H9 (cell line): Measurements from ENCODE around the gene MEPE. TPM values are rescaled to one million over a fixed set of nuclear protein-coding genes. Genes with fewer than 3 reads are reported as not detected.

ENCODE experiments used
- DNase-seq: peaks from one replicate; pipeline ENCODE4 v3.0.0-alpha.2; 2017
- H2AFZ ChIP-seq: one replicate; pipeline ENCODE4 v1.6.1; 2013; ENCODE audit warnings: mild to moderate bottlenecking, low read length, control low read depth, moderate library complexity
- H2AK5ac ChIP-seq: 2 replicates; pipeline ENCODE4 v1.6.1; 2013; ENCODE audit warnings: low read length, control low read depth, mixed read lengths; ENCODE audit not compliant: insufficient read length
- H2BK120ac ChIP-seq: one replicate; pipeline ENCODE4 v1.6.1; 2013; ENCODE audit warnings: low read depth, mild to moderate bottlenecking, low read length, control low read depth, inconsistent platforms; ENCODE audit not compliant: poor library complexity, severe bottlenecking
- H2BK12ac ChIP-seq: 2 replicates; pipeline ENCODE4 v1.6.1; 2013; ENCODE audit warnings: low read length, control low read depth, mixed read lengths, low read depth; ENCODE audit not compliant: insufficient read length
- H2BK15ac ChIP-seq: 2 replicates; pipeline ENCODE4 v1.6.1; 2013; ENCODE audit warnings: low read depth, low read length, control low read depth
- H2BK20ac ChIP-seq: one replicate; pipeline ENCODE4 v1.6.1; 2013; ENCODE audit warnings: low read depth, mild to moderate bottlenecking, low read length, control low read depth, inconsistent platforms; ENCODE audit not compliant: poor library complexity, severe bottlenecking
- H2BK5ac ChIP-seq: 2 replicates; pipeline ENCODE4 v1.6.1; 2013; ENCODE audit warnings: low read length, control low read depth, mixed read lengths; ENCODE audit not compliant: insufficient read length
- H3K14ac ChIP-seq: 2 replicates; pipeline ENCODE4 v1.6.1; 2013; ENCODE audit warnings: low read length, control low read depth; ENCODE audit not compliant: insufficient read depth
- H3K18ac ChIP-seq: 2 replicates; pipeline ENCODE4 v1.6.1; 2013; ENCODE audit warnings: low read depth, mild to moderate bottlenecking, mixed read lengths, low read length, control low read depth; ENCODE audit not compliant: insufficient read length
- H3K23ac ChIP-seq: 2 replicates; pipeline ENCODE4 v1.6.1; 2013; ENCODE audit warnings: low read length, control low read depth, mixed read lengths, low read depth; ENCODE audit not compliant: insufficient read length
- H3K23me2 ChIP-seq: 2 replicates; pipeline ENCODE4 v1.6.1; 2013; ENCODE audit warnings: low read depth, mild to moderate bottlenecking, mixed read lengths, low read length, control low read depth; ENCODE audit not compliant: insufficient read length, poor library complexity, severe bottlenecking
- H3K27ac ChIP-seq: 2 replicates; pipeline ENCODE4 v1.5.1; 2013; ENCODE audit warnings: low read length, control low read depth, mixed read lengths, low read depth; ENCODE audit not compliant: insufficient read length
- H3K27me3 ChIP-seq: 2 replicates; pipeline ENCODE4 v1.6.1; 2013; ENCODE audit warnings: low read length, control low read depth, inconsistent platforms; ENCODE audit not compliant: insufficient read depth
- H3K4ac ChIP-seq: 2 replicates; pipeline ENCODE4 v1.6.1; 2013; ENCODE audit warnings: low read depth, mild to moderate bottlenecking, control low read depth, inconsistent platforms, low read length, moderate library complexity
- H3K4me1 ChIP-seq: 2 replicates; pipeline ENCODE4 v1.6.1; 2013; ENCODE audit warnings: low read length, control low read depth, inconsistent platforms; ENCODE audit not compliant: insufficient read depth
- H3K4me2 ChIP-seq: 2 replicates; pipeline ENCODE4 v1.6.1; 2013; ENCODE audit warnings: low read length, control low read depth, mixed read lengths; ENCODE audit not compliant: insufficient read length, insufficient read depth
- H3K56ac ChIP-seq: 2 replicates; pipeline ENCODE4 v1.6.1; 2013; ENCODE audit warnings: low read depth, mild to moderate bottlenecking, mixed read lengths, low read length, control low read depth; ENCODE audit not compliant: insufficient read length
- H3K79me1 ChIP-seq: 2 replicates; pipeline ENCODE4 v1.6.1; 2013; ENCODE audit warnings: low read depth, mild to moderate bottlenecking, moderate library complexity, low read length, control low read depth, inconsistent platforms; ENCODE audit not compliant: insufficient read depth, poor library complexity, severe bottlenecking
- H3K79me2 ChIP-seq: 2 replicates; pipeline ENCODE4 v1.6.1; 2013; ENCODE audit warnings: low read length, control low read depth, inconsistent platforms; ENCODE audit not compliant: insufficient read depth
- H3K9ac ChIP-seq: 2 replicates; pipeline ENCODE4 v1.6.1; 2013; ENCODE audit warnings: low read length, control low read depth, mixed read lengths; ENCODE audit not compliant: insufficient read length; ENCODE audit errors: extremely low read depth
- H3K9me3 ChIP-seq: one replicate; pipeline ENCODE4 v1.6.1; 2013; ENCODE audit warnings: low read depth, low read length, inconsistent platforms; ENCODE audit not compliant: control insufficient read depth
- H3T11ph ChIP-seq: one replicate; pipeline ENCODE4 v1.6.1; 2013; ENCODE audit warnings: mild to moderate bottlenecking, low read length, control low read depth, inconsistent platforms
- H4K20me1 ChIP-seq: one replicate; pipeline ENCODE4 v1.6.1; 2013; ENCODE audit not compliant: control insufficient read depth, insufficient read length, insufficient read depth
- H4K5ac ChIP-seq: 2 replicates; pipeline ENCODE4 v1.6.1; 2013; ENCODE audit warnings: low read depth, mild to moderate bottlenecking, mixed read lengths, low read length, control low read depth; ENCODE audit not compliant: insufficient read length
- H4K8ac ChIP-seq: replicated peaks from 2 replicates; pipeline ENCODE4 v1.6.1; 2013; ENCODE audit warnings: low read length, control low read depth, mixed read lengths, low read depth; ENCODE audit not compliant: insufficient read length
- H4K91ac ChIP-seq: 2 replicates; pipeline ENCODE4 v1.6.1; 2013; ENCODE audit warnings: low read depth, mild to moderate bottlenecking, moderate library complexity, mixed read lengths, low read length, control low read depth; ENCODE audit not compliant: insufficient read length
- H3K27ac Mint-ChIP-seq, 3 experiments: 2 replicates in 2 of 3; 3 replicates in 1 of 3; pipeline ENCODE4 v1.8.0; 2020 to 2021; ENCODE audit warnings: mixed read lengths in 3 of 3, mild to moderate bottlenecking in 1 of 3, moderate library complexity in 1 of 3
- H3K27me3 Mint-ChIP-seq: 2 replicates; pipeline ENCODE4 v1.8.0; 2021; ENCODE audit warnings: low read depth, mild to moderate bottlenecking, moderate library complexity, mixed read lengths
- H3K36me3 Mint-ChIP-seq, 3 experiments: 2 replicates in 2 of 3; 3 replicates in 1 of 3; pipeline ENCODE4 v1.8.0; 2020 to 2021; ENCODE audit warnings: low read depth in 3 of 3, mixed read lengths in 3 of 3; ENCODE audit not compliant: insufficient read depth in 1 of 3
- H3K4me1 Mint-ChIP-seq, 2 experiments: 2 replicates each; pipeline ENCODE4 v1.8.0; 2020; ENCODE audit warnings: mixed read lengths in 2 of 2
- H3K4me3 Mint-ChIP-seq, 2 experiments: 2 replicates in 1 of 2; 3 replicates in 1 of 2; pipeline ENCODE4 v1.8.0; 2020 to 2021; ENCODE audit warnings: mild to moderate bottlenecking in 2 of 2, mixed read lengths in 2 of 2, moderate library complexity in 1 of 2
- H3K9me3 Mint-ChIP-seq, 2 experiments: 2 replicates in 1 of 2; 3 replicates in 1 of 2; pipeline ENCODE4 v1.8.0; 2020; ENCODE audit warnings: mild to moderate bottlenecking in 2 of 2, mixed read lengths in 2 of 2, moderate library complexity in 1 of 2
- WGBS: extraction: QIAGEN DNeasy Blood & Tissue Kit; methylation state at CpG from one replicate; pipeline ENCODE4 v1.1.7; 2013; ENCODE audit warnings: missing lambda C conversion rate, low lambda C conversion rate, mixed read lengths; ENCODE audit not compliant: insufficient read length; ENCODE audit errors: extremely low coverage; 5-methylcytosine and 5-hydroxymethylcytosine counted together
- total RNA-seq: library from RNA; stranded (reverse); gene quantifications from 2 replicates; pipeline ENCODE4 v1.2.1, GENCODE V29; 2021
- TF ChIP-seq, protein P1 (sequence below): fragments of 200-600 bp; sonication (generic); conservative IDR thresholded peaks from 3 replicates; pipeline ENCODE4 v1.8.0; 2021; ENCODE audit warnings: antibody characterized with exemption, mild to moderate bottlenecking

MEPE gene
- total RNA-seq, 1 experiment from 2014 or later: not detected

DNA sequence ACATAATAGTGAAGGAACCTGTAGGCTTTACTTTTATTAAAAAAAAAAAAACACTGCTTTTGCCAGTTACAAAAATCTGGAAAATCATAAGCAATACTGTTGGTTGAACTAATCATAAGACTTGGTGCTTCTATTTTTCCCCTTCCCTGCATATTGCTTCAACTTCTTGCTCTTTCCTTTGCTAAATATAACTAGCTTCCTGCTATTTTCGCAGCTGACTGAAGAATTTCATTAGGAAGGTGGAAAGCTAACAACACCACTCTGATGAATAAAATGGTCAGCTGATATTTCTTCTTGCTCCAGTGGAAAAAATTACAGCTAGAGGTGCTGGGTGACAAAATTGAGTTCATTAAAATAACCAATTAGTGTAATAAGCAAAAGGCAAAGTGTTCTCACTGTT lies 39.3 kb downstream of the MEPE start:
- Histone ChIP-seq H3K79me1 (no peaks in the 10 kb centered on the region), H3K4me2 (no peak overlapping the region), H3K9me3 (no peaks in the 10 kb centered on the region), H3T11ph (no peak overlapping the region), H3K18ac (no peak overlapping the region), H2BK5ac (no peak overlapping the region), H2BK15ac (no peak overlapping the region), H3K4me1 (no peaks in the 10 kb centered on the region), H3K14ac (no peak overlapping the region), H3K27me3 (no peaks in the 10 kb centered on the region), H2BK20ac (no peak overlapping the region), H3K23me2 (no peaks in the 10 kb centered on the region), H2AFZ (no peak overlapping the region), H3K27ac (no peak overlapping the region), H4K91ac (no peak overlapping the region), H3K9ac (no peak overlapping the region), H2BK12ac (no peak overlapping the region), H4K5ac (no peak overlapping the region), H4K20me1 (no peaks in the 10 kb centered on the region), H4K8ac (no peak overlapping the region), H3K56ac (no peak overlapping the region), H3K23ac (no peak overlapping the region), H2AK5ac (no peak overlapping the region), H2BK120ac (no peak overlapping the region), H3K4ac (no peak overlapping the region), H3K79me2 (no peaks in the 10 kb centered on the region)
- no peak for DNase-seq
- no peak overlapping the region for H3K27ac Mint-ChIP-seq
- H3K36me3 Mint-ChIP-seq: no peaks in the 10 kb centered on the region
- TF ChIP-seq, protein P1, sequence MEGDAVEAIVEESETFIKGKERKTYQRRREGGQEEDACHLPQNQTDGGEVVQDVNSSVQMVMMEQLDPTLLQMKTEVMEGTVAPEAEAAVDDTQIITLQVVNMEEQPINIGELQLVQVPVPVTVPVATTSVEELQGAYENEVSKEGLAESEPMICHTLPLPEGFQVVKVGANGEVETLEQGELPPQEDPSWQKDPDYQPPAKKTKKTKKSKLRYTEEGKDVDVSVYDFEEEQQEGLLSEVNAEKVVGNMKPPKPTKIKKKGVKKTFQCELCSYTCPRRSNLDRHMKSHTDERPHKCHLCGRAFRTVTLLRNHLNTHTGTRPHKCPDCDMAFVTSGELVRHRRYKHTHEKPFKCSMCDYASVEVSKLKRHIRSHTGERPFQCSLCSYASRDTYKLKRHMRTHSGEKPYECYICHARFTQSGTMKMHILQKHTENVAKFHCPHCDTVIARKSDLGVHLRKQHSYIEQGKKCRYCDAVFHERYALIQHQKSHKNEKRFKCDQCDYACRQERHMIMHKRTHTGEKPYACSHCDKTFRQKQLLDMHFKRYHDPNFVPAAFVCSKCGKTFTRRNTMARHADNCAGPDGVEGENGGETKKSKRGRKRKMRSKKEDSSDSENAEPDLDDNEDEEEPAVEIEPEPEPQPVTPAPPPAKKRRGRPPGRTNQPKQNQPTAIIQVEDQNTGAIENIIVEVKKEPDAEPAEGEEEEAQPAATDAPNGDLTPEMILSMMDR: no peak
- no peaks in the 10 kb centered on the region for H3K27me3 Mint-ChIP-seq
- no peak overlapping the region for H3K4me3 Mint-ChIP-seq
- no CpG with 5 or more reads among the region's 1 CpG for WGBS
- peaks cover 18 to 26% of the 10 kb centered on the region in 2 experiments for H3K4me1 Mint-ChIP-seq
- H3K9me3 Mint-ChIP-seq: no peaks in the 10 kb centered on the region
